Right atrium auricular region (tissue), 2 donors: ENCODE results near the gene USP37. TPM values are rescaled to one million over a fixed set of nuclear protein-coding genes. Genes with fewer than 3 reads are reported as not detected.
A peak's percentile ranks its signal among the peaks of the same experiment; 100 is the strongest.

Experiments used
- DNase-seq: peaks from one replicate; pipeline ENCODE4 v3.0.0-alpha.2; 2019; ENCODE audit warnings: low spot score
- H3K27ac ChIP-seq, 2 donors: fragments of 200-600 bp; sonication (generic); 1 replicate in 1 of 2; 2 replicates in 1 of 2; pipeline ENCODE4 v1.5.1; 2016 to 2019
- H3K27me3 ChIP-seq, 2 donors: fragments of 200-600 bp; sonication (generic); one replicate each; pipeline versions ENCODE4 v1.5.1 to v1.6.0; 2017 to 2019
- H3K36me3 ChIP-seq: fragments of 200-600 bp; sonication (generic); one replicate; pipeline ENCODE4 v1.5.1; 2016
- H3K4me1 ChIP-seq, 2 donors: fragments of 200-600 bp; sonication (generic); one replicate each; pipeline versions ENCODE4 v1.5.1 to v1.6.0; 2017 to 2019
- H3K4me3 ChIP-seq, 2 donors: fragments of 200-600 bp; sonication (generic); 1 replicate in 1 of 2; 2 replicates in 1 of 2; pipeline ENCODE4 v1.5.1; 2017 to 2019; ENCODE audit warnings: mild to moderate bottlenecking in 1 of 2, moderate library complexity in 1 of 2
- H3K9me3 ChIP-seq, 2 donors: fragments of 200-600 bp; sonication (generic); one replicate each; pipeline ENCODE4 v1.5.1; 2019
- total RNA-seq, 2 donors: library from RNA; depleted of rRNA; stranded (reverse); fragments of >200 nt; gene quantifications; one replicate each; pipeline ENCODE4 v1.1.0, GENCODE V29; 2016
- TF ChIP-seq, protein P1 (sequence below), 2 donors: fragments of 200-600 bp; sonication (generic); IDR thresholded peaks; one replicate each; pipeline ENCODE4 v1.5.1; 2019; ENCODE audit warnings: antibody characterized with exemption in 2 of 2

Gene USP37
- total RNA-seq, 2 donors from 2014 or later: 5.2 to 5.3 TPM

DNA sequence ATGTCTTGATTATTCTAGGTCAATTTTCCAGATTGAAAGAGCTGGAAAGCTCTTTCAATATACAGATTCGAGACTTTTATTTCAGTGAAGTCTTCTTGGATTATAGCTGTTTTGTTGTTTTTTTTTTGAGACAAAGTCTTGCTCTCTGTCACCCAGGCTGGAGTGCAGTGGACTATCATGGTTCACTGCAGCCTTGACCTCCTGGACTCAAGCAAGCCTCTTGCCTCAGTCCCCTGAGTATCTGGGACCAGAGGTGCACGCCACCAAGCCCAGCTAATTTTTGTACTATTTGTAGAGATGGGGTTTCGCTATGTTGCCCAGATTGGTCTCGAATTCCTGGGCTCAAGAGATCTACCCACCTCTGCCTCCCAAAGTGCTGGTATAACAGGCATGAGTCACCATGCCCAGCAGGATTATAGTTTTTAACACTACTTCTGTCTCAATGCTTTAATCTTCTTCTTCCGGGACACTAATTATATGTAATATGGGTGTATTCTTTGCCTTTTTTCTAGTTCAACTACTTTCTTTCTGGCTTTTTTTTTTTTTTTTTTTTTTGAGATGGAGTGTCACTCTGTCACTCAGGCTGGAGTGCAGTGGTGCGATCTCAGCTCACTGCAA is 62.3 kb downstream of the USP37 start:
- no peaks in the 10 kb centered on the region for H3K4me1 ChIP-seq
- peaks cover 14% of the 10 kb centered on the region for H3K36me3 ChIP-seq
- H3K9me3 ChIP-seq: no peaks in the 10 kb centered on the region
- no peak for DNase-seq
- H3K4me3 ChIP-seq: no peak overlapping the region
- TF ChIP-seq, protein P1, sequence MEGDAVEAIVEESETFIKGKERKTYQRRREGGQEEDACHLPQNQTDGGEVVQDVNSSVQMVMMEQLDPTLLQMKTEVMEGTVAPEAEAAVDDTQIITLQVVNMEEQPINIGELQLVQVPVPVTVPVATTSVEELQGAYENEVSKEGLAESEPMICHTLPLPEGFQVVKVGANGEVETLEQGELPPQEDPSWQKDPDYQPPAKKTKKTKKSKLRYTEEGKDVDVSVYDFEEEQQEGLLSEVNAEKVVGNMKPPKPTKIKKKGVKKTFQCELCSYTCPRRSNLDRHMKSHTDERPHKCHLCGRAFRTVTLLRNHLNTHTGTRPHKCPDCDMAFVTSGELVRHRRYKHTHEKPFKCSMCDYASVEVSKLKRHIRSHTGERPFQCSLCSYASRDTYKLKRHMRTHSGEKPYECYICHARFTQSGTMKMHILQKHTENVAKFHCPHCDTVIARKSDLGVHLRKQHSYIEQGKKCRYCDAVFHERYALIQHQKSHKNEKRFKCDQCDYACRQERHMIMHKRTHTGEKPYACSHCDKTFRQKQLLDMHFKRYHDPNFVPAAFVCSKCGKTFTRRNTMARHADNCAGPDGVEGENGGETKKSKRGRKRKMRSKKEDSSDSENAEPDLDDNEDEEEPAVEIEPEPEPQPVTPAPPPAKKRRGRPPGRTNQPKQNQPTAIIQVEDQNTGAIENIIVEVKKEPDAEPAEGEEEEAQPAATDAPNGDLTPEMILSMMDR (IDR thresholded peaks at IDR 0.05): no peak
- H3K27ac ChIP-seq: no peak overlapping the region
- no peaks in the 10 kb centered on the region for H3K27me3 ChIP-seq

DNA sequence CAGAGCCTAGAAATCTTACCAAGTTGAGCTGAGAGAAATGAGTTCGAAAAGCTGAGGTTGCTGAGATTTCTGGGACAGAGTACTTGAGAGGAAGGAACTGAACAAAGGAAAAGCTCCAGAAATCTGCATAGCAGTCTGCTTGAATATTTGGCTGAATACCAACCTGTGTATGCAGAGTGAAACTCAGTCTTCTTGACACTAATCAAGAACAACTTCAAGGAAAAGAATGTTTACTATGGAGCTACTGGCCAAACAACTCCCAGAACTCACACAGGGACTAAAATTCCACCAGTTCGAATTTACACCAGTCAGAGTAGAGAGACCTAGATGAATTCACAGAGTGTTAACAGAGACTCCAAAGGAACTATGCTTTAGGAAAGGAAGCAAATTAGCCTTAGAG is 66.5 kb downstream of the USP37 start:
- Histone ChIP-seq H3K27ac (peak overlapping the region in 1 of 2 donors; percentile 25), H3K4me1 (no peaks in the 10 kb centered on the region), H3K36me3 (peaks cover 19% of the 10 kb centered on the region), H3K4me3 (no peak overlapping the region), H3K27me3 (no peaks in the 10 kb centered on the region), H3K9me3 (no peaks in the 10 kb centered on the region)
- no peak for DNase-seq
- TF ChIP-seq, protein P1 (IDR thresholded peaks at IDR 0.05): no peak

DNA sequence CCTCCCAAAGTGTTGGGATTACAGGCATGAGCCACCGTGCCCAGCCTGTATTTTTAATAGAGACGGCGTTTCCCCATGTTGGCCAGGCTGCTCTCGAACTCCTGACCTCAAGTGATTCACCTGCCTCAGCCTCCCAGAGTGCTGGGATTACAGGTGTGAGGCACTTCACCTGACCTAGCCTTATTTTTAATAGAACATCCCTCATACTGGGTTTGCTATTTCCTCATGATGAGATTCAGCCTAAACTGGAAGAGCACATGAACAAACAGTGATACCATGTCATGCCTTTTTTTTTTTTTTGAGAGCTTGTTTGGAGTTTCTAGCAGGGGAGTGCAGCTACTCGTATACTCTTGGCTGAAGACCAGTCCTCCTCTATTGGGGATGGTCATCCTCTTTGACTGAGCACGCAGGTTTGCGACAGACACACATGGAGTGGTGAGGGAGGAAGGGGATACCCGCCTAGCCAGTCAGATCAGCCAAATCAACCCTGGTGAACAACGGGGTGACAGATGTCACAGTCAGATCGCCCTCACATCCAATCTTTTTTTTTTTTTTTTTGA is 67.6 kb downstream of the USP37 start:
- no peak for DNase-seq
- Histone ChIP-seq H3K27ac (no peak overlapping the region), H3K36me3 (peaks cover 19% of the 10 kb centered on the region), H3K27me3 (no peaks in the 10 kb centered on the region), H3K4me3 (no peak overlapping the region), H3K9me3 (no peaks in the 10 kb centered on the region), H3K4me1 (no peaks in the 10 kb centered on the region)
- TF ChIP-seq, protein P1 (IDR thresholded peaks at IDR 0.05): no peak

DNA sequence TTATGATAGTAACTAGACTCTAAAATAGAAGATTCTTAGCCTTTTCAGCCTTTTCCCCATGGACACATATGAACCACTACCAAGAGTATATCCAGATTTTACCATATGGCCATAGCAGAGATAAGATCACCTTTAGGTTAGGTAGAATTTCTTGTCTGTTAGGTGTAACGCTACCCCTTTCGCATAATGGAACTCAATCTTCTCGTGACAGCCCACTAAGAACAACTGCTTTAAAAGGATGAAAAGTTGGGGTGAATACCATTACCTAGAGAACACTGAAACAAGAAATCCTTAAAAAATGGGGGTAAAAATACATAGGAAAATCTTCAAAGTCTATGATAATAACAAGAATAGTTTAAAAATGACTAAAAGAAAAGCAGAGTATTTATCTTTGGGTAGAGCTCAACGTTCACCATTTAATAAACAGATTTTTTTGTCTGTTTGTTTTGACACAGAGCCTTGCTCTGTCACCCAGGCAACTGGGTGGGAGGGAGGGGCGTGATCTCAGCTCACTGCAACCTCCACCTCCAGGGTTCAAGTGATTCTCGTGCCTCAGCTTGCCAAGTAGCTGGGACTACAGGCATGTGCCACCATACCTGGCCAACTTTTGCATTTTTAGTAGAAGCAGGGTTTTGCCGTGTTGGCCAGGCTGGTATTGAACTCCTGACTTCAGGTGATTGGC is 82.0 kb downstream of the USP37 start:
- TF ChIP-seq, protein P1 (IDR thresholded peaks at IDR 0.05): no peak
- H3K27ac ChIP-seq: no peak overlapping the region
- H3K4me3 ChIP-seq: no peak overlapping the region
- H3K36me3 ChIP-seq: peaks cover 28% of the 10 kb centered on the region
- no peaks in the 10 kb centered on the region for H3K9me3 ChIP-seq
- H3K4me1 ChIP-seq: no peaks in the 10 kb centered on the region
- no peaks in the 10 kb centered on the region for H3K27me3 ChIP-seq
- no peak for DNase-seq

DNA sequence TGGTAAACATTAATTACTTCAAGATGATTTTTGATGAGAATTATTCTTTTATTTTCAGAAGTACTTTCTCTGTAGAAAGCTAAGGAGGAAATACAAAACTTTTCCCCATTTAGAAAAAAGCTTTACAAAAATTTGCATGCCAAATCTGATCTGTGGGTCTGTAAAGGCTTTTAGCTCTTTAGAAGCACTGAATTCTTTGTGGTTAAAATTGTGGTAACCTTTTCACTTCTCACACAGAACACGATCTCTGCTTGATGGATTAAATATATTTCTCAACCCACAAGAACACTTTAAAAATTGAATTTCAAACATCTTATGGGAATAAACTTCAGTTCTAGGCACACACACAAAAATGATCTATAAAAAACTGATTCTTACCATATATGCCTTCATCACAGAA is 85.5 kb downstream of the USP37 start:
- no peaks in the 10 kb centered on the region for H3K4me1 ChIP-seq
- no peak overlapping the region for H3K4me3 ChIP-seq
- no peak overlapping the region for H3K27ac ChIP-seq
- peaks cover 24% of the 10 kb centered on the region for H3K36me3 ChIP-seq
- H3K9me3 ChIP-seq: no peaks in the 10 kb centered on the region
- no peaks in the 10 kb centered on the region for H3K27me3 ChIP-seq
- no peak for DNase-seq
- TF ChIP-seq, protein P1 (IDR thresholded peaks at IDR 0.05): no peak
